H54 (cell line): Measurements from ENCODE around the gene TMEM187.

ENCODE experiments used
- DNase-seq: peaks from one replicate; pipeline ENCODE4 v3.0.0; 2011; ENCODE audit warnings: low spot score, mixed read lengths; ENCODE audit not compliant: insufficient read length
- FAIRE-seq: peaks from 3 replicates; lab custom pipeline; 2011; peaks lifted over from hg19 to GRCh38; lab: Jason Lieb, UNC
- POLR2A ChIP-seq: IDR thresholded peaks from 2 replicates; pipeline ENCODE4 v1.6.1; 2011; ENCODE audit warnings: low read depth, mild to moderate bottlenecking, low read length

Gene TMEM187

DNA sequence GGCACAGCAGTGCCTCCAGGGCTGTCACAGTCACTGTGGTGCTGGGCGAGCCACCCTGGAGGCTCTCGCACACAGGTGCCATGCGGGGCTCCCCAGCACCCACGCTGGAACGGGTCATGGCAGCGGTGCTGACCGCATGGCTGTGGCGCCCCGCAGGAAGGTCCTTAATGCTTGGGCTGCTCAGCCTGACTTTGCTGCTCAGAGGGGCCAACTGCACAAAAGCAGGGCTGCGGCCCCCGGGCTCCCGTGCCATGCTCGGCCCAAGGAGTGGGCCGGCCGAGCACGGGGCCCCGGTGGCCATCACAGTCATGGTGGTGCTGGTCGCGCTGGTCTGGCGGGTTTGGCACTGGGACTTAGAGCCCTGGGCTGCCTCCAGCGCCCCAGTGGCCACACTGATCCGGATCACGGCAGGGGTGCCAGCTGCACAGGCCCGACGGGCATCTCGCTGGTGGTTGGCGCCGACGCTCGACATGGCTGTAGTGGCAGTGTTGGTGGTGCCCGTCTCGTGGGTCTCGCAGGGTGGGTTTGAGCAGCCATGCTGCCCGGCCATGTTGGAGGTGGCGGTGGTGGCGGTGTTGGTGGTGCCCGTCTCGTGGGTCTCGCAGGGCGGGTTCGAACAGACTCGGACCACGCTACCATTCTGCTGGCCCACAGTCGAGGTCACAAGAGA is 17.9 kb upstream of the TMEM187 start:
- TF ChIP-seq POLR2A = no peak
- FAIRE-seq (no peak), DNase-seq (no peak)

GRCh38 chrX:153955228-153955732 is 17.3 kb upstream of the TMEM187 start:
- FAIRE-seq = no peak
- TF ChIP-seq POLR2A = no peak
- DNase-seq = no peak

DNA sequence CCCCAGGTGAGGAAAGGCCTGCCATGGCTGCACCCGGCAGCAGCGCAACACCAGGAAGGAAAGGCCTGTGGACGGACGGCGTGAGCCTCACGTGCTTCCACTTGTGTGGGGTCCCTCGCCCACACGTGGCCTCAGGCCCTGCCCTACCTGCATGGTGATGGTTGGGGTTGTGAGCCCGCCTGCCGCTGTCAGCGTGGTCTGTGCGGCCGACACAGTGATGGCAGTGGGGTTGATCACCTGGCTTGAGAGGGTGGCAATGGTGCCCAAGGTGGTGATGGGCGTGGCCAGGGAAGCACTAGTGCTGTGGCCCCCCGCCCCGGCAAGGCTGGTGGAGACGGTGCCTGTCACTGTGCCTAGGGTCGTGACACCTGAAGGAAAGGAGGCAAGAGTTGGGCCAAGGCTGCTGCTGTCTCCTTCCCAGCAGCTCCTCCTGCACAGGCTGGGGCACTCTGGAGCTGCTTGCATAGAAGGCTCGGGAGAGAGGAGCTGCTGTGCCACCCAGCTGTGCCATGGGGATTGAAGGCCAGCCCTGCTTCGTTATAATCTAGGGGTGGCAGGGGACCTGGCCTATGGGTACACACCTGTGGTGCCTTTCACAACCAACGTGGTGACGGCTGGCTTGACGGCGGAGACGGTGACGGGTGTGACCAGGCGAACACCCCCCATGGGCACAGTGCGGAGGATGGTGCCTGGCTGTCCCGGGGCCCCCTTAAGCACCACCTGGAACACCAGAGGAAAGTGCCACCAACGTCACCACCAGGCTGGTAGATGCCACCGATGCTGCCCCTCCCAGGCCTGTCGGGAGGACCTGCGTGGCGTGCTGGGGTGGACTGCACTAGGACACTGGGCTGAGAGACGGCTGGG is 16.3 kb upstream of the TMEM187 start:
- no peak for FAIRE-seq
- TF ChIP-seq POLR2A = no peak
- no peak for DNase-seq

GRCh38 chrX:153957224-153957623 is 15.3 kb upstream of the TMEM187 start:
- no peak for DNase-seq
- TF ChIP-seq POLR2A = no peak
- no peak for FAIRE-seq

GRCh38 chrX:153958605-153959004 is 13.9 kb upstream of the TMEM187 start:
- DNase-seq (no peak), FAIRE-seq (no peak)
- TF ChIP-seq POLR2A = no peak

DNA sequence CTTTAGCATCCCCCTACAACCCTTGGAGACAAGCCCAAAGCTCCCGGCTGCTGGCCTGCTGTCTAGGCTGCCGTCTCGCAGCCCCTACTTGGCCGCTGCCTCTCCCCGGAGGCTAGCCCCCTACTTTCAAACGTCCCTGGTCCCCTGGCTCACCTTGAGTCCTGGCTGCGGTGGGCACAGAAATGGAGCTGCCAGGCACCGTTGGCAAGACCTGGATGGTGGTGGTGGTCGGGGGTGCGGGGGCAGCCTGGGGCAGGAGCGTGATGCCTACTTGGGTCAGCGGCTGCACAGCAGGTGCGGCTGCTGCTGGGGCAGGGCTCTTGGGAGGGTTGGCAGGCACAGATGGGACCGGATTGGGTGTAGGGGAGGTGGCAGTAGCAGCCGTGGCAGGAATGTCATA is 12.9 kb upstream of the TMEM187 start:
- DNase-seq (no peak), FAIRE-seq (no peak)
- TF ChIP-seq POLR2A = no peak

- FAIRE-seq (no peak), DNase-seq (no peak)
- TF ChIP-seq POLR2A = no peak
These were observed 12.5 kb upstream of the TMEM187 start for GRCh38 chrX:153960077-153960476.

- TF ChIP-seq POLR2A = no peak
- no peak for FAIRE-seq
- no peak for DNase-seq
These were observed 11.8 kb upstream of the TMEM187 start for GRCh38 chrX:153960786-153961185.

DNA sequence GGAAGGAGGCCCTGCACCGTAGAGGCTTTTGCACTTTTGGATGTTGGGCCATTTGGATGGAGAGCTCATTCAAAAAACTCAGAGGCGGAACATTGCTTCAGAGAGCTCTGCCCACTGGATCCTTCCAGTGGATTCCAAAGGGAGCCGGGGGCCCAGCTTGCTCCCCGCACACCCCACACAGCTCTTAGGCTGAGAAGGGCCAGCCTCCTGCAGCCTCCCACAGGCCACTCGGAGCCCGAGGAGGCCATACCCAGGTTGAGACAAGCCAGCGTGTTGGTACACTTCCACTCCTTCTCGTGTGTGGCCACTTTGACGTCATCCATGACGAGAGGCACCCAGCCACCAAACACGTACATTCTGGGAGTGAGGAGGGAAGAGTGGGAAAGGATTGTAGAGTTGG is 11.3 kb upstream of the TMEM187 start:
- FAIRE-seq (no peak), DNase-seq (no peak)
- no peak for TF ChIP-seq POLR2A

- no peak for TF ChIP-seq POLR2A
- FAIRE-seq (no peak), DNase-seq (no peak)
These were observed 9.0 kb upstream of the TMEM187 start for GRCh38 chrX:153963546-153963945.

GRCh38 chrX:153964105-153964504 is 8.4 kb upstream of the TMEM187 start:
- FAIRE-seq = no peak

DNA sequence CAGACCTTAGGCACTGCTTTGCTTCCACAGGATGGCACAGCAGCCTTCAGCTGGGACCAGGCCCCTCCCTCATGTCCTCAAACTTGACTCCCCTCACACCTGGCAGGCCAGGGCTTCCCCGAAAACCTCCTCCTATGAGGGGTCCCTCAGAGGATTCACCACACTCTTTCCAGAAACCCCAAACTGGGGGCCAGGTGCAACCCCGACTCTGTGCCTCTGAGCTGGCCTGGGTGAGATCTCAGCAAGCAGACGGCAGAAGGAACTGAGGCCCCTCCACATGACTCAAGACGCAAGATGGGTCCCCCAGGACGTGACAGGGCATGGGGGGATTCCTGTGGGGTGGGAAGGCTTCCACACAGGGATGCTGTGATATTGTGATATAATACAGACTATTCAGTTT is 7.1 kb upstream of the TMEM187 start:
- TF ChIP-seq POLR2A = no peak
- FAIRE-seq (no peak), DNase-seq (no peak)

More at GRCh38 chrX:153964105-153964504, 8.4 kb upstream of the TMEM187 start:
- TF ChIP-seq POLR2A = no peak
- no peak for DNase-seq

DNA sequence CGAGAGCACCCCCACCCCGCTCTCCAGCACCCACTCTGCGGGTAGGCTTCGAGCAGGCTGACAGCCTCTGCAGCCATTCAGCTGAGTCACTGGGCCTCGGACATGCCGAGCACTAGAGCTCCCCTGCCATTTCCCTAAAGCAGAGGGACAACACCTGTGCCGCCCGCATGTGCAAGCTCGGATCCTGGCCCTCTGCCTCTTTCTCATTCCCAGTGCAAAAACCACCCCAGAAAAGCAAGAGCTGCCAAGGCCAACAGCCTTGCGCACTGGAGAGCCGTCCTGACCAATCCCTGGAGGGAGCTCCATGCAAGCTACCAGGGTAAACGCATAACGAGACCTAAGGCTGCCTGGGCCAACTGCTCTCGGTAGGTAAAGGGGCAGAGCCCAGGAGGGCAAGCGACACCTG is 6.3 kb upstream of the TMEM187 start:
- DNase-seq (no peak), FAIRE-seq (no peak)
- TF ChIP-seq POLR2A = no peak

- DNase-seq (no peak), FAIRE-seq (no peak)
- no peak for TF ChIP-seq POLR2A
These were observed 5.6 kb upstream of the TMEM187 start for GRCh38 chrX:153966841-153967535.
